ENCODE measurements around the gene PREP.

GRCh38 chr6:105282631-105283585 is 120.0 kb downstream of the PREP start:
- TF ChIP-seq OSR2 (tag by site-specific recombination; IDR thresholded peaks at IDR 0.05) = no peak
- no peak for TF ChIP-seq ZBTB20 (tag by site-specific recombination; IDR thresholded peaks at IDR 0.05)
- TF ChIP-seq ELK4 (IDR thresholded peaks at IDR 0.05; ENCODE audit: borderline replicate concordance, low read depth, low read length) = no peak
- no peak for TF ChIP-seq REST (tag by site-specific recombination; IDR thresholded peaks at IDR 0.05)
- TF ChIP-seq TRIM28 (IDR thresholded peaks at IDR 0.05; ENCODE audit: borderline replicate concordance, low read length) = no peak
- no peak for TF ChIP-seq ZNF548 (tag by site-specific recombination; IDR thresholded peaks at IDR 0.05)
